ENCODE data around the gene TBX15. TPM values are rescaled to one million over a fixed set of nuclear protein-coding genes. Genes with fewer than 3 reads are reported as not detected.
A peak's percentile ranks its signal among the peaks of the same experiment; 100 is the strongest.

Gene TBX15
- polyA plus RNA-seq, 1 donor (not counting 4 experiments of a cell fraction or from before 2014, with no cell fraction given), result not detected

GRCh38 chr1:118993700-118994026 is 5.5 kb upstream of the TBX15 start:
- FAIRE-seq, result no peak

DNA sequence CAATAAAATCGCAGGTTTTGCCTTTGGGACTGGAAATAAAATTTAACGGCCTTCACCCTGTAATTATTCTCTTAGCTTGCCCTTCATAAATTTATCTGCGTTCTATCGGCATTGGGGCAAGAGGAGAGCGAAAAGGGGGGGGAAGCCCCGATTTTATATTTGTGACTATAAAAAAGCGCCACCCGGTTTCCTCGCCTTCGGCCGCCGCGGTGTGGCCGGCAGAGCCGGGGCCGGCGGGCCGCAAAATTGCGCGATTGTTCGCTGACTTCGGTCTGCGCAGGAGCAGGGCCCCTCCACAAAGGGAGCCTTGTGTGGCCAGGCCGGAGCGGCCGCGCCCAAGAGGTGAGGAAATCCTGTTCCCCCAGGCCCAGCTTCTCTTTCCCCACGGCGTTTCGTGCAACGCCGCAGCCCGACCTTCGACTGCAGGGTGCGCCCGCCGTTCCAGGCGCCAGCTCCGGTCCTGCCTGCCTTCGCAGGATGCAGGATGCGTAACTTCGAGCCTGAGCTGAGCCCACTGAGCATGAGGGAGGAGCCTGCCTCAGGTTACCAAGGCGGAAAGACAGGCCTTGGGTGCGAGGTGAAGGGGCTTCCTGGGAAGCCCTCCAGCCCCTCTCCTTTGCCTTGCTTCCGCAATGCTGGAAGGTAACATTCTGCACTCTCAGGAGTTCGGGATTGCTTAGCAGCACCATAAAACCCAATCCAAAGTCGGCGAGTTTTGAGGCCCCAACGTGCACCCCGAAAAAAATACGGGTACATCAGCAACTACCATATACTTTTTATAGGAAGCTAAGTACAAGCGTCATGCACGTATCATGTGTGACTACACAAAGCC is 4.9 kb upstream of the TBX15 start:
- FAIRE-seq (no peak), DNase-seq (ENCODE audit: low read depth, low spot score) (no peak)
- H3K4me2 ChIP-seq (ENCODE audit: control insufficient read depth, extremely low read depth, insufficient read depth, low read depth, low read length), result no peak overlapping the region
- TF ChIP-seq CTCF (optimal IDR thresholded peaks at IDR 0.05 in 1 of 3, IDR thresholded peaks at IDR 0.05 in 1 of 3, conservative IDR thresholded peaks at IDR 0.05 in 1 of 3; ENCODE audit: extremely low read depth in 1 of 3, insufficient read depth in 2 of 3, low read length in 3 of 3) (no peak), EZH2 (IDR thresholded peaks at IDR 0.05; ENCODE audit: low read length) (peak; percentile 91)
- H3K27ac ChIP-seq (ENCODE audit: control insufficient read depth, insufficient read depth, low read length), result no peak overlapping the region
- H3K79me2 ChIP-seq (ENCODE audit: control insufficient read depth, insufficient read depth, low read length), result no peaks in the 10 kb centered on the region
- no peaks in the 10 kb centered on the region for H3K9me3 ChIP-seq (ENCODE audit: control insufficient read depth, low read depth, low read length)
- H3K4me3 ChIP-seq (ENCODE audit: control insufficient read depth in 2 of 3, extremely low read depth in 1 of 3, insufficient read depth in 2 of 3, low read depth in 1 of 3, low read length in 3 of 3), result no peak overlapping the region
- H3K9ac ChIP-seq (ENCODE audit: control insufficient read depth, extremely low read depth, insufficient read depth, low read length), result no peak overlapping the region
- H3K4me1 ChIP-seq (ENCODE audit: control insufficient read depth, extremely low read depth, insufficient read depth, low read length), result no peaks in the 10 kb centered on the region
- no peak overlapping the region for H2AFZ ChIP-seq (ENCODE audit: control insufficient read depth, low read length)
- H3K27me3 ChIP-seq (ENCODE audit: control insufficient read depth, extremely low read depth, insufficient read depth, low read length), result peaks cover 98% of the 10 kb centered on the region
- H3K9me1 ChIP-seq (ENCODE audit: control insufficient read depth, extremely low read depth, insufficient read depth, low read length), result no peaks in the 10 kb centered on the region
- dilution Hi-C loops (cut with MboI; ENCODE audit: extremely low pct_ligation_motif_present, low sequenced_read_pairs), result no loop called here
- no peaks in the 10 kb centered on the region for H4K20me1 ChIP-seq (ENCODE audit: control insufficient read depth, extremely low read depth, insufficient read depth, low read length)
- no peaks in the 10 kb centered on the region for H3K36me3 ChIP-seq (ENCODE audit: control insufficient read depth in 2 of 2, extremely low read depth in 1 of 2, insufficient read depth in 2 of 2, low read length in 2 of 2)

More at GRCh38 chr1:118993700-118994026, 5.5 kb upstream of the TBX15 start:
- Histone ChIP-seq H3K79me2 (ENCODE audit: control insufficient read depth, insufficient read depth, low read length) (no peaks in the 10 kb centered on the region), H3K27ac (ENCODE audit: control insufficient read depth, insufficient read depth, low read length) (no peak overlapping the region), H2AFZ (ENCODE audit: control insufficient read depth, low read length) (no peak overlapping the region), H3K9me1 (ENCODE audit: control insufficient read depth, extremely low read depth, insufficient read depth, low read length) (no peaks in the 10 kb centered on the region), H3K9me3 (ENCODE audit: control insufficient read depth, low read depth, low read length) (no peaks in the 10 kb centered on the region), H4K20me1 (ENCODE audit: control insufficient read depth, extremely low read depth, insufficient read depth, low read length) (no peaks in the 10 kb centered on the region), H3K27me3 (ENCODE audit: control insufficient read depth, extremely low read depth, insufficient read depth, low read length) (peaks cover 98% of the 10 kb centered on the region), H3K36me3 (ENCODE audit: control insufficient read depth in 2 of 2, extremely low read depth in 1 of 2, insufficient read depth in 2 of 2, low read length in 2 of 2) (no peaks in the 10 kb centered on the region), H3K4me2 (ENCODE audit: control insufficient read depth, extremely low read depth, insufficient read depth, low read depth, low read length) (no peak overlapping the region), H3K9ac (ENCODE audit: control insufficient read depth, extremely low read depth, insufficient read depth, low read length) (no peak overlapping the region), H3K4me1 (ENCODE audit: control insufficient read depth, extremely low read depth, insufficient read depth, low read length) (no peaks in the 10 kb centered on the region), H3K4me3 (ENCODE audit: control insufficient read depth in 2 of 3, extremely low read depth in 1 of 3, insufficient read depth in 2 of 3, low read depth in 1 of 3, low read length in 3 of 3) (no peak overlapping the region)
- no peak for DNase-seq (ENCODE audit: low read depth, low spot score)
- dilution Hi-C loops (cut with MboI; ENCODE audit: extremely low pct_ligation_motif_present, low sequenced_read_pairs), result no loop called here
- TF ChIP-seq EZH2 (IDR thresholded peaks at IDR 0.05; ENCODE audit: low read length) (no peak), CTCF (optimal IDR thresholded peaks at IDR 0.05 in 1 of 3, IDR thresholded peaks at IDR 0.05 in 1 of 3, conservative IDR thresholded peaks at IDR 0.05 in 1 of 3; ENCODE audit: extremely low read depth in 1 of 3, insufficient read depth in 2 of 3, low read length in 3 of 3) (peak in 1 of 3 experiments; percentile 22)
